GM12873 (cell line): ENCODE data around the gene KCNIP1.

Experiments used
- CTCF ChIP-seq: IDR thresholded peaks from 2 replicates; pipeline ENCODE4 v1.5.1; 2012; ENCODE audit warnings: low read depth, mild to moderate bottlenecking, moderate library complexity, low read length, control low read depth; ENCODE audit not compliant: insufficient read depth; ENCODE audit errors: missing control alignments

Gene KCNIP1

GRCh38 chr5:170655476-170655875 lies 151.7 kb downstream of the KCNIP1 start:
- TF ChIP-seq CTCF = no peak

GRCh38 chr5:170655920-170656319 lies 152.1 kb downstream of the KCNIP1 start:
- no peak for TF ChIP-seq CTCF

GRCh38 chr5:170656346-170656745 lies 152.5 kb downstream of the KCNIP1 start:
- no peak for TF ChIP-seq CTCF

- no peak for TF ChIP-seq CTCF
Measured at GRCh38 chr5:170660531-170660930, 156.7 kb downstream of the KCNIP1 start.

GRCh38 chr5:170662966-170663365 lies 159.1 kb downstream of the KCNIP1 start:
- TF ChIP-seq CTCF = no peak

GRCh38 chr5:170678811-170679210 lies 175.0 kb downstream of the KCNIP1 start:
- no peak for TF ChIP-seq CTCF

- TF ChIP-seq CTCF = no peak
Measured at GRCh38 chr5:170681013-170681433, 177.2 kb downstream of the KCNIP1 start.
